ENCODE measurements around the gene CAMK2B.
A peak's percentile ranks its signal among the peaks of the same experiment; 100 is the strongest.

Gene CAMK2B

GRCh38 chr7:44325201-44325671, at the start of gene CAMK2B:
CAMK2B (minus strand) TSS chr7:44325594; CDS start chr7:44325421, 173 bp downstream.
- no peak for DNase-seq
- peak within 1 kb of the TSS; percentile 48 for H3K27ac Mint-ChIP-seq
- peaks cover 0 to 4% of the 10 kb centered on the region in 2 donors for H3K9me3 Mint-ChIP-seq
- peaks cover 14 to 20% of the 10 kb centered on the region in 2 donors for H3K4me1 Mint-ChIP-seq
- peak; percentile 63 to 64 for ATAC-seq (replicated peaks)
- H3K27me3 Mint-ChIP-seq, result peaks cover 58 to 72% of the 10 kb centered on the region in 2 donors
- peak within 1 kb of the TSS; percentile 79 to 87 for H3K4me3 Mint-ChIP-seq
- H3K36me3 Mint-ChIP-seq, result peaks cover 0 to 2% of the 10 kb centered on the region in 2 donors

DNA sequence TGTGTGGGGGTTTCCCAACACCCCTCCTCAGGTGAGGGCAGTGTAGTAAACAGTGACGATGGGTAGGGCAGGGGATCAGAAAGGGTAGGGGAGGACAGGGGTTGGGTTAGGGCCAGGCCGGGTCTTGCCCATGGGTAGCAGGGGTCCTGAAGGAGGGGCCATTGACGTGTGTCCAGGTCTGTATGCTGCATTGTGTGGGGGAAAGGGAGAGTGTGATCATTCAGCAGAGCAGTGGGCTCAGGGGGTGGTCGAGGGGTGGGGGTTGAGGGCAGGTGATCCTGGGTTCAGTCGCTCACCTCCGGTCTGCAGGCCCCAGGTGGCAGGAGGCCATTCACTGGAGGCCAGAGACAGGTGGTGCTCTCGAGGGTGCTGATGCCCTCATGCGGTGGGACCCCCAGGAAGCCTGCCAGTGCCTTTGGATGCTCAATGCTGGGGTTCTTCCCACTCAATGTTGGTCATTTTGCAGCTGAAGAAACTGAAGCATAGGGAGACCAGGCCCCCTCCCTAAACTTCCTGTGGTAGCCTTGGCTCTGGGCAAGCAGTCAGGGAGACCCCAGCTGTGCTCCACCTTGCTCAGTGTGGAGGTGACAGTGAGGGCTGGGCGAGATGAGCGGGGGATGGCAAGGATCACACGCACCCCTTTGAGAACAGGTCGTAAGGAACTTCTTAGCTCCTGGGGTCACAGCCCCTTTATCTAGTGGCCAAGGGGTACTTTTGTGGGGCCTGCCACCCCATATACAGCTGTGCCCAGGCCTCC, 48.8 kb upstream of the CAMK2B start:
- Mint-ChIP-seq H3K36me3 (peaks cover 0 to 2% of the 10 kb centered on the region in 2 donors), H3K4me1 (peaks cover 16 to 22% of the 10 kb centered on the region in 2 donors), H3K27me3 (peaks cover 17 to 22% of the 10 kb centered on the region in 2 donors)

GRCh38 chr7:44373418-44373740, 48.0 kb upstream of the CAMK2B start:
- Mint-ChIP-seq H3K4me3 (no peak overlapping the region), H3K4me1 (peaks cover 11 to 19% of the 10 kb centered on the region in 2 donors), H3K27ac (no peak overlapping the region), H3K36me3 (peaks cover 0 to 6% of the 10 kb centered on the region in 2 donors), H3K9me3 (peaks cover 5 to 6% of the 10 kb centered on the region in 2 donors), H3K27me3 (peaks cover 21 to 30% of the 10 kb centered on the region in 2 donors)
- no peak for DNase-seq
- ATAC-seq (replicated peaks), result no peak

More for the DNA sequence above, 48.8 kb upstream of the CAMK2B start:
- Mint-ChIP-seq H3K27ac (no peak overlapping the region), H3K9me3 (peaks cover 2 to 3% of the 10 kb centered on the region in 2 donors), H3K4me3 (no peak overlapping the region)
- DNase-seq, result no peak
- no peak for ATAC-seq (replicated peaks)

GRCh38 chr7:44372560-44373417, 47.4 kb upstream of the CAMK2B start:
- Mint-ChIP-seq H3K27ac (no peak overlapping the region), H3K27me3 (peaks cover 26 to 36% of the 10 kb centered on the region in 2 donors), H3K4me1 (peaks cover 8 to 13% of the 10 kb centered on the region in 2 donors), H3K9me3 (peaks cover 5 to 6% of the 10 kb centered on the region in 2 donors), H3K36me3 (peaks cover 3 to 6% of the 10 kb centered on the region in 2 donors), H3K4me3 (no peak overlapping the region)
- DNase-seq (no peak), ATAC-seq (replicated peaks) (no peak)

DNA sequence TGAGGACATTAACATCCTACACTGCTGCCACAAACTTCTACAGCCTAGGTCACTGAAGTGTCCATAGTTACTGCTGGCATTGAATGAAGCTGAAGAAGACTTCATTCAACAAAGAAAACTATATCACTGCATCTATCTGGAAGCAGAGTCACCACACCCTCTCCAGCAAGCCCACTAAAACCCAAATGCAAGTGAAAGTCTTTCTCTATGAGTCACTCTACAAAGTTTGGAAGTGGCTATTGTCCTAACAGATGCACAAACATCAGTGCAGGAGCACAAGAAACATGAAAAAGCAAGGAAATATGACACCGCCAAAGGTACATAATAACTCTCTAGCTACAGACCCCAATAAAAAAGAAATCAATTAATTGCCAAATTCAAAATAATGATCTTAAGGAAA, 43.5 kb upstream of the CAMK2B start:
- Mint-ChIP-seq H3K4me3 (no peak overlapping the region), H3K27me3 (peaks cover 40 to 42% of the 10 kb centered on the region in 2 donors), H3K27ac (no peak overlapping the region), H3K9me3 (peaks cover 5 to 6% of the 10 kb centered on the region in 2 donors), H3K36me3 (peaks cover 3 to 6% of the 10 kb centered on the region in 2 donors), H3K4me1 (no peaks in the 10 kb centered on the region)
- ATAC-seq (replicated peaks) (no peak), DNase-seq (no peak)

DNA sequence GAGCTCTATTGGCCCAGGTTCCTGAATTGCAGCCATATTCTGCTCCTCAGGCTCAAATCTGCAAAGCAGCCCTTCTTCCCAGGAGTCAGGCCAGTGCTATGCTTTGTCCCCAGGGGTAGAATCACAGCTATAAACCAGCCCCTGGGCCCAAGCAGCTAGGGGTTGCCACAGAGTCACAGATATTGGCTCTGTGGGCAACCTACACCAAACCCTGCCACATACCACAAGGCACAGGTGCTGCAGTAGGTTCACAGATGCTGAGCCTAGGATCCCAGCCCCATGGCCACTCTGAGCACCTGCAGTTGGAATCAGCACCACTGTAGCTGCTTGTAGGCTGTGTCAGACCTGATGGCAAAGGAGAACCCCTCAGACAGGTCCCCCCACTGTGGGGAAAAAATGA, 43.1 kb upstream of the CAMK2B start:
- H3K9me3 Mint-ChIP-seq, result peaks cover 5 to 6% of the 10 kb centered on the region in 2 donors
- DNase-seq, result no peak
- H3K27me3 Mint-ChIP-seq, result peaks cover 40 to 42% of the 10 kb centered on the region in 2 donors
- H3K36me3 Mint-ChIP-seq, result peaks cover 3 to 6% of the 10 kb centered on the region in 2 donors
- ATAC-seq (replicated peaks), result no peak
- no peak overlapping the region for H3K4me3 Mint-ChIP-seq
- H3K4me1 Mint-ChIP-seq, result no peaks in the 10 kb centered on the region
- H3K27ac Mint-ChIP-seq, result no peak overlapping the region

DNA sequence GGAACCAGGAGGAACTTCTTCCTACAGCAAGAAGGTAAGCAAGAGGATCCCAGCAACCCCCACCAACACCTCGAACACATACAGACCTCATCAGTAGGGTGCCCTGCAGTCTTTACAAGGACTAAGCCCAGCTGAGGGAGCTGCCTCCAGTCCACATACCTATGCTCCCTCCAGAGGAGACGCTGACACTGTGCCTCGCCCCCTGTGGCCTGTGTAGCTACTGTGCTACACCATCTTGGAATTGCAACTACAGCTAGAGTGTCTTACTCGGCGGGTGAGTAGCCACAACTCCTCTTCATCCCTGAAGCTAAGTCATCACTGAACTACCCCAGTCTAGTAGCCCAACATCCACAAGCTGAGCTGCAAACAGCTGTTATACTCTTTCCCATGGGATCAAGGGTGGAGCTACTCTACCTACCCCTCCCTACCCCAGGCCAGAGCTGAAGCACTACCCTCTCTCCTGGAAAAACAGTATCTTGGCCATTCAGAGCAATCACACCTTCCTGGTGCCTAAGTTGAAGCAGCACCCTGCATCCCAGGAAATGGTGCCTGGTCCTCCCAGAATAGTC, 42.2 kb upstream of the CAMK2B start:
- Mint-ChIP-seq H3K27ac (no peak overlapping the region), H3K27me3 (peaks cover 42 to 51% of the 10 kb centered on the region in 2 donors), H3K4me3 (no peak overlapping the region), H3K4me1 (no peaks in the 10 kb centered on the region), H3K9me3 (peaks cover 5 to 6% of the 10 kb centered on the region in 2 donors), H3K36me3 (peaks cover 3 to 8% of the 10 kb centered on the region in 2 donors)
- no peak for ATAC-seq (replicated peaks)
- DNase-seq, result no peak

- Mint-ChIP-seq H3K27me3 (peaks cover 45 to 55% of the 10 kb centered on the region in 2 donors), H3K36me3 (peaks cover 3 to 9% of the 10 kb centered on the region in 2 donors), H3K9me3 (peaks cover 5 to 6% of the 10 kb centered on the region in 2 donors), H3K27ac (no peak overlapping the region), H3K4me1 (no peaks in the 10 kb centered on the region), H3K4me3 (no peak overlapping the region)
- DNase-seq (no peak), ATAC-seq (replicated peaks) (no peak)
Observed at GRCh38 chr7:44366986-44367385, 41.6 kb upstream of the CAMK2B start.

GRCh38 chr7:44353668-44354067, 28.3 kb upstream of the CAMK2B start:
- DNase-seq (no peak), ATAC-seq (replicated peaks) (no peak)
- Mint-ChIP-seq H3K27ac (no peak overlapping the region), H3K36me3 (peaks cover 4 to 11% of the 10 kb centered on the region in 2 donors), H3K9me3 (peaks cover 18 to 26% of the 10 kb centered on the region in 2 donors), H3K27me3 (peaks cover 52 to 76% of the 10 kb centered on the region in 2 donors), H3K4me3 (no peak overlapping the region), H3K4me1 (no peaks in the 10 kb centered on the region)

DNA sequence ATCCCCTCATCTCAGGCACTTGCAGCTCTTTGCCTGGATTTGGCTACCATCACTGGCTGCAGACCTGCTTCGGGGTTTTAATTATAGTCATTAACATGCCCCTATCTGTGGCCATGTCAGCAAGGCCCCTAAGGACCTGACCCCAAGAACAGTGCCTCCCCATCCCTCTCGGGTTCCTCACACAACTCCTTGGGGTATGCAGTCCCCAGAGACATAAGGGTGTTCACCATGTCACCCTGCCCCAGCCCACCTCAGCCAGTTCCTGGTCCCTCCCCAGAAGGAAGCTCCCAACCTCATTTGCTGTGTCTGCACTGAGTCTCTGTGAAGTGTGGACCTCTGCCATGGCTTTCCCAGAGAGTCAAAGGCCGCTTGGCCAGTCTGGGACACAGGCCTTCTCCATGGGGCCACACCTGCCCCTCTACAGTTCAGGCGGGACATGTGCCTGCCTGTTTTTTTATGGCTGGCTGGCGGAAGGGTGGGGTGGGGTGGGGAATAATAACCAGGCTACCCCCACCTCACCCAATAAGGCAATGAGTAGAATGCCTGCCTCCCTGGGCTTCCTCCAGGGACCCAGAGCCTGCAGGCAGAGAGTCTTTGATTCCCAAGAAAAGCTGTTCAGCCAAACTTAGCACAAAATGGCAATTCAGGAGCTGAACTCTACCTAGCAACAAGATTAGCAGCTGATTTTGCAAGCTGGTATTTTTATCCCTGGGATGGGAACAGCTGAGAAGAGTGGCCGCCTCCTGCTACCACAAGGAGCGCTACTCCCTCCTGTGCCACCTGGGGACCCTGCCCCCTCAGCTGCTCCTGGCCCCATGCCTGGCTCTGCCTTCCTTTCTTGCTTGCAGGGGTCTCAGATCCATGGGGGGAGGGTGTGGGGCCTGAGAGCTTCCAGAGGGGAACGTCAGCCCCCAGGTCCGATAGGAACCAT, 23.7 kb upstream of the CAMK2B start:
- peaks cover 4 to 10% of the 10 kb centered on the region in 2 donors for H3K36me3 Mint-ChIP-seq
- H3K27me3 Mint-ChIP-seq, result peaks cover 42 to 73% of the 10 kb centered on the region in 2 donors
- DNase-seq (no peak), ATAC-seq (replicated peaks) (no peak)
- H3K9me3 Mint-ChIP-seq, result peaks cover 18% of the 10 kb centered on the region in 2 donors
- no peaks in the 10 kb centered on the region for H3K4me1 Mint-ChIP-seq
- no peak overlapping the region for H3K4me3 Mint-ChIP-seq
- no peak overlapping the region for H3K27ac Mint-ChIP-seq

GRCh38 chr7:44348300-44348699, 22.9 kb upstream of the CAMK2B start:
- peaks cover 14 to 18% of the 10 kb centered on the region in 2 donors for H3K9me3 Mint-ChIP-seq

GRCh38 chr7:44347546-44348114, 22.2 kb upstream of the CAMK2B start:
- no peak for ATAC-seq (replicated peaks)

More at GRCh38 chr7:44348300-44348699, 22.9 kb upstream of the CAMK2B start:
- Mint-ChIP-seq H3K4me3 (no peak overlapping the region), H3K27ac (no peak overlapping the region), H3K4me1 (no peaks in the 10 kb centered on the region), H3K27me3 (peaks cover 40 to 67% of the 10 kb centered on the region in 2 donors), H3K36me3 (peaks cover 4 to 10% of the 10 kb centered on the region in 2 donors)
- peak; percentile 50 for ATAC-seq (replicated peaks)
- DNase-seq, result no peak

GRCh38 chr7:44346063-44346462, 20.7 kb upstream of the CAMK2B start:
- peaks cover 32 to 56% of the 10 kb centered on the region in 2 donors for H3K27me3 Mint-ChIP-seq
- peaks cover 4 to 8% of the 10 kb centered on the region in 2 donors for H3K36me3 Mint-ChIP-seq

More at GRCh38 chr7:44347546-44348114, 22.2 kb upstream of the CAMK2B start:
- peaks cover 14 to 18% of the 10 kb centered on the region in 2 donors for H3K9me3 Mint-ChIP-seq
- no peak overlapping the region for H3K27ac Mint-ChIP-seq
- peaks cover 4 to 10% of the 10 kb centered on the region in 2 donors for H3K36me3 Mint-ChIP-seq
- no peak for DNase-seq
- H3K4me1 Mint-ChIP-seq, result no peaks in the 10 kb centered on the region
- H3K27me3 Mint-ChIP-seq, result peaks cover 40 to 67% of the 10 kb centered on the region in 2 donors
- no peak overlapping the region for H3K4me3 Mint-ChIP-seq

More at GRCh38 chr7:44346063-44346462, 20.7 kb upstream of the CAMK2B start:
- Mint-ChIP-seq H3K27ac (no peak overlapping the region), H3K9me3 (peaks cover 11 to 14% of the 10 kb centered on the region in 2 donors), H3K4me1 (no peaks in the 10 kb centered on the region), H3K4me3 (no peak overlapping the region)
- ATAC-seq (replicated peaks), result no peak
- no peak for DNase-seq

All from stimulated activated naive B cell treated with anti-CD40 and anti-IgM and Interleukin-4, amounts not matched to agents 10 μg/mL and 1 μg/mL and 100 μg/mL, for 72 hours (primary cell).